NCI-H226 (cell line): Measurements from ENCODE around the gene CC2D2B.
"Not testable (repeated sequence)": the region's sequence is repeated elsewhere in the genome, so short reads cannot be mapped to it uniquely, and the experiment has no call there.

ENCODE experiments used
- DNase-seq: peaks from one replicate; pipeline ENCODE4 v3.0.0-alpha.2; 2015

The CC2D2B gene

GRCh38 chr10:95909561-95909960 is 1.8 kb downstream of the CC2D2B start:
- no peak for DNase-seq

DNA sequence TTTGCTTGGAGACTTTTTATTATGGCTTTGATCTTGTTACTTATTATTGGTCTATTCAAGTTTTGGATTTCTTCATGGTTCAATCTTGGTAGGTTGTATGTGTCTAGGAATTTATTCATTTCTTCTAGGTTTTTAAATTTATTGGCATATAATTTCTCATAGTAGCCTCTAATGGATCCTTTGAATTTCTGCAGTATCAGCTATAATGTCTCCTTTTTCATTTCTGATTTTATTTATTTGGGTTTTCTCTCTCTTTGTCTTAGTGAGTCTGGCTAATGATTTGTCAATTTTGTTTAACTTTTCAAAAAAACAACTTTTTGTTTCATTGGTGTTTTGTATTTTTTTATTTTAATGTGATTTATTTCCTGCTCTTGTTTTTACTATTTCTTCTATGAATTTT is 8.3 kb downstream of the CC2D2B start:
- not testable (repeated sequence) for DNase-seq

DNA sequence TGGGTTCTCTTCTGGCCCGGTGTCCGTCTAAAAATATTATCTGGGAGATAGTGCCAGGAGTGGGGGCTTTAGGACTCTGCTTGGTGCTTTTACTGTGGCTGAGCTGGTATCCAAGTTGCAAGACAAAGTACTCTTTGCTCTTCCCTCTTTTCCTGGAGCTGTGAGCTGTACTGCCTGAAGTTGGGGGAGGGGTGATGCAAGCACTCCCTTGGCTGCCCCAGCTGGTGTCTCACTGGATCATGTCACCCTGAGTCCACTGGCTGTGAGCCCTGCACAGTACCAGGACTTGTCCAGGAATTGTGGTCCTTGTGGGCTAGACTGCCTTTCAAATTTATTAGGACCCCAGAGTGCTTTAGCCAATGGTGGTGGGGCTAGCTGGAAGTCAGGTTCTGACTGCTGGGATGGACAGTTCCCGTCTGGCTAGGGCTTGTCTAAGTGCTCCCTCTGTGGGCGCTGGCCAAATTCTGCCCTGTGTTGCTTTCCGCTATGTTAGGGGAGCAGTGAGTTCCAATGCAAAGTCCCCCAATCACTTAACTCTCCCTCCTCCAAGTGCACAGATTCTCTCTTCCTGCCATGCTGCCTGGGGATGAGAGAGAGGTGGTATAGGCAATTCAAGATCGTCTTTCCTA is 13.1 kb downstream of the CC2D2B start:
- DNase-seq: no peak

DNA sequence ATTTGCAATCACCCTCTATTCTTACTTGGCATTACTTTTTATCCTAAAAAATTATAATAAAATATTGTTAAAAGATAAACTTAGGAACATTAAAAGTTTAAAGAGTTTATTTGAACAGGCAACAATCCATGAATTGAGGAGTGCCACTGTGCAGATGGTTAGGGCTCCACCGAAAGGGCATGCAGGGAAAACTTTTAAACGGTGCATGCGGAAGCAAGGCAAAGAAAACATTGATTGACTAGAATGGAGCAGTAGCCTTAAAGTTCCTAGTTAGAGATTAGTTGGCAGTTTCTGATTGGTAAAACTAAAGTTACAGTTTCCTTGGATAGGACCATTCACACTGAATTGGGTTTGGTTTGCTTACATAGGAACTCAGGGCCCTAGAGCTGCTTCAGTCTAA is 17.3 kb downstream of the CC2D2B start:
- DNase-seq: no peak

DNA sequence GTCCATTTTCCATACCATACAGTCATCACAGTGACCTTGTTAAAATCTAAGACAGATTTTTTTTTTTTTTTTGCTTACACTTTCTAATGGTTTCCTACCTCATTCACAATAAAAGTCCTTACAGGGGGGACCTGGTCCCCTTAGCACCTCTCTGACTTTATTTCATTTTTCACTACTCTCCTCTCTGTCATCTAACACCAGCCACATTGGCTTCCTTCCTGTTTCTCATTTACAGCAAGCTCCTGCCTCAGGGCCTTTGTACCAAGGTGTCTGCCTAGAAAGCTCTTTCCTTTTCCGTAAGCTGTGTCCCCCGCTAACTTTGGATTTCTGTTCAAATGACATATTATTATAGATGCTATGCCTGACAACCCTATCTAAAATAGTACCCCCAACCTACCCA is 27.7 kb downstream of the CC2D2B start:
- DNase-seq: no peak

GRCh38 chr10:95941115-95941514 is 33.3 kb downstream of the CC2D2B start:
- DNase-seq: no peak

DNA sequence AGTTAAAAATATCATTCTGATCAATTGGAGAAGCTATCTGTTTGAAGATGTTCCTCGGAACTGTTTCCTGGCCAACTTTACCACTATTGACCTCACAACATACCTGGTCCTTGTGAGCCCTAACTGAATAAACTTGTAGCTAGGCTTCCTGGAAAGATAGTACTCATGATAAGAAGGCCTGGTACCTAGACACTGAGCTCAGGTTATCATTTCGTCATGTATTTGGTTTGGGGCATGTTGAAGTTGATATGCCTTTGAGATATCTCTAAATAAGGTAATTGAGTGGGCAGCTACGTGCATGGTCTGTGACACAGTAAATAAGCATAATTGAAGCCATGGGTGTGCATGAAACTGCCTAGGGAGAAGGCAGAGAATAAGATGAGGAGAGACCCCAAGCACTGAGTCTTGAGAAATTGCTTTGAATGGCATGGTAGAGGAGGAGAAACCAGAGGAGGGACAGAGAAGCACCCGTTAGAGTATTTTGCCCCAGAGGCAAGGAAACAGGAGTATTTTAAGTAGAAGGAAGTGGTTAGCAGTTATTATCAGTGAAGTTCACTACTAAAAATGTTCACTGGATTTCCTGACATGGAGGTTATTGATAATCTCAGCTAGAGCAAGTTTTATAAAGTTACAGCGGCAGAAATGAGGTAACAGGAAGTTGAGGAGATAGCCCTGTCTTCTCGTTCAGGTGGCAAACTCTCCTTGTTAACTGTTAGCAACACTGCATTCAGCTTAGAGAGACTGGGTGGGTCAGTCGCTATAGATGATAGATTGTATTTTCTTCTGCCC is 55.6 kb downstream of the CC2D2B start:
- DNase-seq: no peak

GRCh38 chr10:95963991-95964389 is 56.2 kb downstream of the CC2D2B start:
- DNase-seq: no peak

DNA sequence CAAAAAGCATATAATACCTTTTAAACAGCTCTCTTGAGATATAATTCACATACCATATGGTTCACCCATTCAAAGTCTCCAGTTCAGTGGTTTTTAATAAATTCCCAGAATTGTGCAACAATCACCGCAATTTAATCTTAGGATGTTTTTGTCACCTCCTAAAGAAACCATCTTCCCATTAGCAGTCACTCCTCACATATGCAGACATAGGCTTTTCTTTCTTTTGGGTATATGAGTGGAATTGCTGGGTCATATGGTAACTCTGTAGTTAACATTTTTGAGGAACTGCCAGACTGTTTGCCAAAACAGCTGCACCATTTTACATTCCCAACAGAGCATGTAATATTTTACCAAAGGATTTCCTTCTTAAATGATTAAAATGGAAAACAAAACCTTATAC is 57.0 kb downstream of the CC2D2B start:
- no peak for DNase-seq

DNA sequence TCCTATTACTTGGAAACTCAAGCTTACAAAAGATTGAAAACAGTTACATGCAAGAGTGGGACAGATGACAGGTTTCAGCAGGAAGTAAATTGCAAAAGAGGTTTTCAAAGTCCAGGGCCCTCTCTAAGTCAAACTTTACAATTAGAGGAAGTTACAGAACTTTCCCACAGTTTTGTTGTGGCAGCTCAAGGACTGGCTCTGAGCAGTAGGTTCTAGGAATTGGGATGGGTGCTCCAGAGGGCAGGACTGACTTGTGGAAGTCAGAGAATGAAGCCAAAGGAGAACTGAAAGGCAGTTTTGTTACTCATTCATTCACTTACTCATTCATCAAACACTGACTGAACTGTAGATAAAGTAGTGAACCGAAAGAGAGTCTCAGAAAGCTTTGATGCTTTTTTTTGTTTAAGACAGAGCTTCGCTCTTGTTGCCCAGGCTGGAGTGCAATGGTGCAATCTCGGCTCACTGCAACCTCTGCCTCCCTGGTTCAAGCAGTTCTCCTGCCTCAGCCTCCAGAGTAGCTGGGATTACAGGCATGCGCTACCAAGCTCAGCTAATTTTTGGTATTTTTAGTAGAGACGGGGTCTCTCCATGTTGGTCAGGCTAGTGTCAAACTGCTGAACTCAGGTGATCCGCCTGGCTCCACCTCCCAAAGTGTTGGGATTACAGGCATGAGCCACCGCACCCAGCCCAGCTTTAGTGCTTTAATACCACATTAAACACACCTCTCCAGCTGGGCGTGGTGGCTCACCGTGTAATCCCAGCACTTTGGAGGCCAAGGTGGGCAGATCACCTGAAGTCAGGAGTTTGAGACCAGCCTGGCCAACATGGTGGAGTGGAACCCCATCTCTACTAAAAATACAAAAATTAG is 68.8 kb downstream of the CC2D2B start:
- no peak for DNase-seq

DNA sequence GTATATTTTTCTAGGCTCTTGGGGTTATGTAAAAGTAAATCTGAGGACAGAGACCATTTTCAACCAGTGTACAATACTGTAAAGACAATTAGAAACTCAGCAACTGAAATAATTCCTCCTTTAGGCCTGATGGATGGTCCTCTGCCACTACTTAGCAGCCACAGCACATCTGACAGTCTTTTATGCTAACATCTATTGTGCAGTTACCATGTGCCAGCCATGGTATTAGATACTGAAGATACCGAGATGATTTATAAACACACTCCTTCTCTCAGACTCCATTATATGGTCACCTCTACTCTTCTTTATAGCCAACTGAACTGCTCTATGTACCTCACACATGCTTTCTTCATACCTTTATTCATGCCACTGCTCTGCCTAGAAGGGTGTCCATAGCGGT is 74.4 kb downstream of the CC2D2B start:
- no peak for DNase-seq

DNA sequence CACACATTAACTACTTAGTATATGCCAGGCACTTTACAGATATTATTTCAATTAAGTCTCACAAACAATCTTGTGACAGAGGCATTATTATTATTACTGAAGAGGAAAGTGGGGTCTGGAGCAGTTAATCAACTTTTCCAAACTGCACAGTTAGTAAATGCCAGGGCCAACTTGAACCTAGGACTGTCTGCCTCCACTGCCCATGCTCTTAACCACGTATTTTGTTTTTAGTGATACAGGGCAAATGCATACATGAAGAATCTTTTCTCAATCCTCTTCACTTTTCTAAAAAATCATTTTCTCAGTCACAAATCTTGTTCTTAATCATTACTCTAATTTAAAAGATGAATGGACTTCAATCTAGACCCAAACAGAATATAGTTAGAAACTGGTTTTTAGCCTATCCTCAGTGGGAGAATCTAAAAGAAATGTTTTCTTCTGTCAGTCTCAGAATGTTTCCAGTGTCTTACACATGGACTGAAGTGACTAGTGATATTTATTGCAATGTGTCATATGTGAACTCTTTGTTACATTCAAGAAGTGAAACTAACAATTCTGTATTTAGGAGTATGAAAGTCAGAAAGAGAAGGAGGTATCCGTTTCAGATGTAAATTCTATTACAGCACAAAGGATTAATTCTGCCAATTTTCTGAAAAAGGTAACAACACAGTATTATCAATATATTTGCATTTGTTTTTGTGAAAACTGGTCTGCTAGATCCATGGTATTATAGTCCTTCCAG is 80.1 kb downstream of the CC2D2B start:
- no peak for DNase-seq

DNA sequence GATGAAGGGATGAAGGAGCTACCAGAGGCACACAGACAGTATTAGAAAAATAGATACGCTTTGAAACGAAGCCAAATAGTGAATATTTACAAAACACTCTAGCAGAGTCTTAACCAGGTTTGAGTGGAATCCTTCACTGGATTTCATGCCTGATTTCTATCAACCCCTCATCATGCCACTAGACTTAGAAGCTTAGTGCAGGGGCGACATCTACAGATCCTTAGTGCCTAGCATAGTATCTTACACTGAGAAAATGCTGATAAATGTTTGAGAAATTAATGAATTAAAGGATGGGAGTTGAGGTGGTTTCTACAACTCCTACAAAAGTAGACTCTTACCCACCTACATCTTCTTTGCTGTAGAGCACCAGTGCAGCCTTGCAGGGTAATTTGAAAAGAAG is 80.9 kb downstream of the CC2D2B start:
- DNase-seq: no peak

DNA sequence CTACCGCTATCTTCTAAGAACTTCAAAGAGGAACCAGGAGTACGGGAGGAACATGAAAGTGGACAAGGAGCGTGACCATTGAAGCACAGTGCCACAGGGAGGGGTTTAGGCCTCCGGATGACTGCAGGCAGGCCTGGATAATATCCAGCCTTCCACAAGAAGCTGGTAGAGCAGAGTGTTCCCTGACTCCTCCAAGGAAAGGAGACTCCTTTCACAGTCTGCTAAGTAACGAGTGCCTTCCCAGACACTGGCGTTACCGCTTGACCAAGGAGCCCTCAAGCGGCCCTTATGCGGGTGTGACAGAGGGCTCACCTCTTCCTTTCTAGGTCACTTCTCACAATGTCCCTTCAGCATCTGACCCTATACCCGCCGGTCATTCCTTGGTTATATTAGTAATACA is 86.6 kb downstream of the CC2D2B start:
- DNase-seq: not testable (repeated sequence)

- no peak for DNase-seq
Measured at GRCh38 chr10:95998255-95998784, 90.5 kb downstream of the CC2D2B start.

GRCh38 chr10:96013956-96014355 is 106.2 kb downstream of the CC2D2B start:
- DNase-seq: no peak

DNA sequence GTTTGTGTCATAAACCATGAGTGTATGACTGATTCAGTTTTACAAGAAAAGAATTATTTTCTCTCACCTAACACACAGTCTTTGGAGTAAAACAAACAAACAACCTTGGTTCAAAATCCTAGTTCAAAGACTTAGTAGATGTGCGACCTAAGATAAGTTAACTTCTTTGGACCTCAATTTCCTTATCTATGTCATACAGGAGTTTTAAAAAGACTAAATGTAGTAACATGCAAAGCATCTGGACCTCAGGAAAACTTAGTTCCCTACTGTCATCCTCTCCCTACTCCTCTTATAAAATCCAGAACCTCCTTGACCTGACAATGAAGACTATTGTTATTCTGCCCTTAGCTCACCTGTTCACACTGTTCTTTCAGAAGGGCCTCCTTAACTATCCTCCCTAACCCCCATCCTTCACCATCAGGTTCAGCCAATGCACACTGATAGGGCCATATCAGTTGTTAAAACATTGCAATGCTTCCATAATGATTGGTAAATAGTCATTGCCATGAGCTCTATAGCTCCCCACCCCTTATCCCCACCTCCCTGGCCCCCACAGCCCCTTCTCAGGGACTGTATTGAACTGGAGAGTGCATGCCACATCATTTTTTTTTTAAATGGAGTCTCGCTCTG is 106.8 kb downstream of the CC2D2B start:
- DNase-seq: no peak

- peak; percentile 13 for DNase-seq
Measured at GRCh38 chr10:96017191-96017687, 109.5 kb downstream of the CC2D2B start.

DNA sequence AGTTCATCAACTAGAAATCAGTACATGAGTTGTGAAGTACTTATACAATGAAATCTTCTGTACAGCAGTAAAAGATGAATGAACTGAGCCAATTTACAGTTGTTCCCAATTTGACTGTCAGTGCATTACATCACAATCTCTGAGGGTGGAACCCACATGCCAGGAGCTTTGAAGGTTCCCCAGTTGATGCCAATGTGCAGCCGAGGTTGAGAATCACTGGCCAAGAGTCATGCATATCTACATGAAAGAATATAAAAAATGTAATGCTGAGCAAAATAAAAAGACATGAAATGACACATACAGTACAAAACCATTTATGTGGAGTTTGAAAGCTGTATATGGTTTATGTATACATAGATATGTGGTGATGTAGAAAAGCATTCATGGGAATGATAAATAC is 113.6 kb downstream of the CC2D2B start:
- no peak for DNase-seq

DNA sequence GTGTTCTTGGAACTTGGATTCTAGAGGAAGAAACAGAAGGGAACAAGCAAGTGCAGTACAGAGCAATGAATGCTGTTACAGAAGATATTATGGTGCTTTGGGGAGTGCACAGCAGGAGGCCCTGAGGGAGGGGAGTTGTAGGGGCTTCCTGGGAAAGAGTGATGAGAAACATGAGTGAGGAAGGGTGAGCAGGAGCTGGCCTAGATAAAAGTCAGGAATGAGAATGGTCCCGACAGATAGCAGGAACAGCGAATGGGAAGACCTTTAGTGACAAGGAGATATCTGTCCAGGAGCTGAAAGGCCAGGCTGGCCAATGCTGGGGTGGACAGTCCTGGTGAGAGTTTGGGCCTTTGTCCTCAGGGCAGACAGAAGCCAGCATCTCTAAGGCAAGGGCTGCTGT is 115.0 kb downstream of the CC2D2B start:
- DNase-seq: no peak

DNA sequence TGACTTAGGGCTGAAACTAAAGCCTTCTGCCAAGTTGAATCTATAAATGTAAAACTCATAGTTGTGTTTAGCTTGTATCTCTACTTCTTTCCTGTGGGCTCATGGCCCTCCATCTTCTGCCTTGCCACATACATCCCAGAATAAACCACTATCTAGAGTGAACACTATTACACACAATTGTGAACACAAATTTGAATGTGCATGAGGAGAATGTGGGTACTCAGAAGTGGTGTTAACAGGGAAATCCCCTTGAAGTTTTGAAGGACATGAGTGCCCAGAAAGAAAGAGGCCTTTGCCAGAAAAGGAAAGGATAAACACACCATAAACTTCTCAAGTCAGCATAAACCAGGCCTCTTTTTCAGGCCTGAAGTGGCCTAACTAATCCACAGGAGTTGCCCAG is 115.4 kb downstream of the CC2D2B start:
- DNase-seq: no peak

GRCh38 chr10:96025566-96025965 is 117.8 kb downstream of the CC2D2B start:
- DNase-seq: no peak
